Trophoblast cell (in vitro differentiated cells and primary cell): ENCODE results near the gene OCLN.
"Not testable (repeated sequence)": the region's sequence is repeated elsewhere in the genome, so short reads cannot be mapped to it uniquely, and the experiment has no call there.

ENCODE experiments used
- DNase-seq, 2 donors: peaks; one replicate each; pipeline ENCODE4 v3.0.0-alpha.2; 2016
- H2AFZ ChIP-seq: 2 replicates; pipeline ENCODE4 v1.6.1; 2013; ENCODE audit warnings: low read length, moderate library complexity, mild to moderate bottlenecking; ENCODE audit not compliant: insufficient read depth, poor library complexity
- H2AK5ac ChIP-seq: 2 replicates; pipeline ENCODE4 v1.6.1; 2013; ENCODE audit warnings: mild to moderate bottlenecking, low read length
- H2BK120ac ChIP-seq: 2 replicates; pipeline ENCODE4 v1.6.1; 2013; ENCODE audit warnings: low read length, mild to moderate bottlenecking, moderate library complexity; ENCODE audit not compliant: insufficient read depth, poor library complexity
- H2BK12ac ChIP-seq: 2 replicates; pipeline ENCODE4 v1.6.1; 2013; ENCODE audit warnings: mild to moderate bottlenecking, low read length, moderate library complexity
- H2BK5ac ChIP-seq: 2 replicates; pipeline ENCODE4 v1.6.1; 2013; ENCODE audit warnings: low read length, low read depth, moderate library complexity, mild to moderate bottlenecking; ENCODE audit not compliant: poor library complexity
- H3K14ac ChIP-seq: 2 replicates; pipeline ENCODE4 v1.6.1; 2013; ENCODE audit warnings: mild to moderate bottlenecking, low read length
- H3K18ac ChIP-seq: 2 replicates; pipeline ENCODE4 v1.6.1; 2013; ENCODE audit warnings: mild to moderate bottlenecking, low read length
- H3K23ac ChIP-seq: 2 replicates; pipeline ENCODE4 v1.6.1; 2013; ENCODE audit warnings: low read length
- H3K27ac ChIP-seq: 2 replicates; pipeline ENCODE4 v1.5.1; 2013; ENCODE audit warnings: low read depth, mild to moderate bottlenecking, inconsistent platforms, low read length, moderate library complexity
- H3K27me3 ChIP-seq: 2 replicates; pipeline ENCODE4 v1.6.1; 2013; ENCODE audit warnings: inconsistent platforms, mild to moderate bottlenecking, low read length, moderate library complexity; ENCODE audit not compliant: insufficient read depth
- H3K36me3 ChIP-seq, 2 experiments: 1 replicate in 1 of 2; 2 replicates in 1 of 2; pipeline ENCODE4 v1.6.1; 2013; ENCODE audit warnings: low read length in 2 of 2, mild to moderate bottlenecking in 2 of 2, moderate library complexity in 1 of 2; ENCODE audit not compliant: insufficient read depth in 2 of 2, control insufficient read depth in 1 of 2
- H3K4ac ChIP-seq: 2 replicates; pipeline ENCODE4 v1.6.1; 2013; ENCODE audit warnings: low read depth, mild to moderate bottlenecking, low read length, moderate library complexity
- H3K4me1 ChIP-seq, 2 experiments: 1 replicate in 1 of 2; 2 replicates in 1 of 2; pipeline ENCODE4 v1.6.1; 2013; ENCODE audit warnings: low read length in 2 of 2, mild to moderate bottlenecking in 2 of 2, moderate library complexity in 1 of 2; ENCODE audit not compliant: insufficient read depth in 2 of 2, control insufficient read depth in 1 of 2
- H3K4me2 ChIP-seq: 2 replicates; pipeline ENCODE4 v1.6.1; 2013; ENCODE audit warnings: inconsistent platforms, mild to moderate bottlenecking, low read length, moderate library complexity
- H3K4me3 ChIP-seq: 2 replicates; pipeline ENCODE4 v1.5.1; 2013; ENCODE audit warnings: mild to moderate bottlenecking, low read depth, low read length, inconsistent platforms
- H3K79me1 ChIP-seq: one replicate; pipeline ENCODE4 v1.6.1; 2013; ENCODE audit warnings: low read length
- H3K79me2 ChIP-seq: 2 replicates; pipeline ENCODE4 v1.6.1; 2013; ENCODE audit warnings: low read length, mild to moderate bottlenecking; ENCODE audit not compliant: control insufficient read depth, insufficient read depth, poor library complexity
- H3K9ac ChIP-seq: 2 replicates; pipeline ENCODE4 v1.6.1; 2013; ENCODE audit warnings: mild to moderate bottlenecking, low read length
- H3K9me3 ChIP-seq: 2 replicates; pipeline ENCODE4 v1.6.1; 2013; ENCODE audit warnings: low read depth, mild to moderate bottlenecking, control low read depth, inconsistent platforms, low read length; ENCODE audit not compliant: insufficient read depth
- H4K12ac ChIP-seq: 2 replicates; pipeline ENCODE4 v1.6.1; 2013; ENCODE audit warnings: low read depth, mild to moderate bottlenecking, low read length, moderate library complexity
- H4K8ac ChIP-seq: 2 replicates; pipeline ENCODE4 v1.6.1; 2013; ENCODE audit warnings: low read depth, mild to moderate bottlenecking, low read length, moderate library complexity
- H4K91ac ChIP-seq: one replicate; pipeline ENCODE4 v1.6.1; 2013; ENCODE audit warnings: low read depth, mild to moderate bottlenecking, low read length, moderate library complexity
- WGBS: extraction: QIAGEN DNeasy Blood & Tissue Kit; methylation state at CpG from one replicate; pipeline ENCODE4 v1.1.7; 2013; ENCODE audit warnings: missing lambda C conversion rate; ENCODE audit not compliant: insufficient read length, insufficient coverage; ENCODE audit errors: extremely low coverage; 5-methylcytosine and 5-hydroxymethylcytosine counted together

The OCLN gene

GRCh38 chr5:69450527-69450926, 42.1 kb upstream of the OCLN start:
- H3K36me3 ChIP-seq = not testable (repeated sequence)

GRCh38 chr5:69451941-69452647, 40.5 kb upstream of the OCLN start:
- Histone ChIP-seq H4K12ac (no peak overlapping the region), H3K4me1 (no peaks in the 10 kb centered on the region), H3K36me3 (no peaks in the 10 kb centered on the region), H3K27ac (no peak overlapping the region), H3K79me2 (no peaks in the 10 kb centered on the region), H2BK5ac (no peak overlapping the region), H3K4me3 (no peak overlapping the region), H3K23ac (no peak overlapping the region), H2BK120ac (no peak overlapping the region), H2AFZ (no peak overlapping the region), H3K4me2 (no peak overlapping the region), H2BK12ac (no peak overlapping the region), H3K79me1 (no peaks in the 10 kb centered on the region), H3K9me3 (no peaks in the 10 kb centered on the region), H3K9ac (no peak overlapping the region), H3K18ac (no peak overlapping the region), H4K91ac (no peak overlapping the region), H2AK5ac (no peak overlapping the region), H3K14ac (no peak overlapping the region), H3K4ac (no peak overlapping the region), H4K8ac (no peak overlapping the region), H3K27me3 (no peaks in the 10 kb centered on the region)
- WGBS = no CpG with 5 or more reads among the region's 4 CpGs
- peak in 1 of 2 donors; percentile 31 for DNase-seq

More at GRCh38 chr5:69450527-69450926, 42.1 kb upstream of the OCLN start:
- not testable (repeated sequence) for H3K9ac ChIP-seq, H3K4me3 ChIP-seq, H3K4me2 ChIP-seq, H3K9me3 ChIP-seq, H3K23ac ChIP-seq, H3K18ac ChIP-seq, H2BK12ac ChIP-seq, H3K27ac ChIP-seq, H2BK120ac ChIP-seq, H2AK5ac ChIP-seq, H3K4me1 ChIP-seq, H3K14ac ChIP-seq, H3K79me1 ChIP-seq, H3K27me3 ChIP-seq, H4K91ac ChIP-seq, H2BK5ac ChIP-seq, H4K8ac ChIP-seq, H3K4ac ChIP-seq, H2AFZ ChIP-seq, H3K79me2 ChIP-seq, H4K12ac ChIP-seq
- peak; percentile 18 to 55 for DNase-seq
- no CpG with 5 or more reads among the region's 8 CpGs for WGBS

GRCh38 chr5:69453487-69453886, 39.1 kb upstream of the OCLN start:
- not testable (repeated sequence) for DNase-seq, H4K12ac ChIP-seq, H4K91ac ChIP-seq, H3K27ac ChIP-seq, H3K14ac ChIP-seq, H4K8ac ChIP-seq, H2BK12ac ChIP-seq, H3K79me1 ChIP-seq, H2BK5ac ChIP-seq, H3K4ac ChIP-seq, H3K18ac ChIP-seq, H2BK120ac ChIP-seq, H3K9ac ChIP-seq, H3K36me3 ChIP-seq, H2AK5ac ChIP-seq, H3K9me3 ChIP-seq, H3K4me3 ChIP-seq, H3K79me2 ChIP-seq, H3K4me2 ChIP-seq, H3K4me1 ChIP-seq, H3K23ac ChIP-seq, H2AFZ ChIP-seq, H3K27me3 ChIP-seq
- no CpG with 5 or more reads among the region's 3 CpGs for WGBS

DNA sequence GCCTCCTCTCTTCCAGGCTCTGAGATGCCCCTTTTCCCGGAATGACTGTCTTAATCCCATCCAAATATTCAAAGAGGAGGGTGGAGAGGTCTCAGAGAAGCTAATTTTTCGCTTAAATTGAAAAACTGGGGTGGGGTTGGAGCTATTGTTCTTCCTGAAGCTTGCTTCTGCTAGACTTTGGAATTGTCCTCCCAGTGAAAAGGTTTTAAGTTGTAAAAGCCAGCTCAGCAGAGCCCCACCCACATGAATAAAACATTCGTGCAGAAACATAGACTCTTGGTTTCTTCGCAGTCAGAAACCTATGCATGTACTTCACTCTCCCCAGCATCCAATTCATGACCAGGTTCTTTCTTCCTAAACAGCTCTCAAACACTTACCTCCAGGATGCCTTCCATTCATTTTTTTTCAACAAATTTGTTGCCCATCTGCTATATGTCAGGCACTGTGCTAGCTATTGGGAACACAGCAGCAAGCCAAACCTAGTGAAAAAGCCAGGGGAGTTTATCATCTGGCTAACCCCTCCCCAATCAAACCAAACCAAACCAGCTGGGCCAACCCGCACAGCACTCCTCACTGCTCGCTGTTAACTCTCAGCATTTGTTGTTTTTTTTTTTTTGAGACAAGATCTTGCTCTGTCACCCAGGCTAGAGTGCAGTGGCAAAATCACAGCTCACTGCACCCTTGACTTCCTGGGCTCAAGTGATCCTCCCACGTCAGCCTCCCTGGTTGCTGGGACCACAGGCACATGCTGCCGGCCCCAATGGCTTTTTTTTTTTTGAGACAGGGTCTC, 37.9 kb upstream of the OCLN start:
- H3K14ac ChIP-seq = no peak overlapping the region
- H3K4me3 ChIP-seq = no peak overlapping the region
- no peaks in the 10 kb centered on the region for H3K79me2 ChIP-seq
- H2AFZ ChIP-seq = no peak overlapping the region
- no peak overlapping the region for H3K4me2 ChIP-seq
- H4K91ac ChIP-seq = no peak overlapping the region
- H3K79me1 ChIP-seq = no peaks in the 10 kb centered on the region
- no peak overlapping the region for H4K8ac ChIP-seq
- no peak overlapping the region for H3K23ac ChIP-seq
- no peaks in the 10 kb centered on the region for H3K36me3 ChIP-seq
- H3K4ac ChIP-seq = no peak overlapping the region
- no peak overlapping the region for H3K9ac ChIP-seq
- DNase-seq = peak; percentile 37 to 53
- no peak overlapping the region for H2BK12ac ChIP-seq
- H3K27me3 ChIP-seq = no peaks in the 10 kb centered on the region
- no peaks in the 10 kb centered on the region for H3K9me3 ChIP-seq
- no peak overlapping the region for H4K12ac ChIP-seq
- no CpG with 5 or more reads among the region's 8 CpGs for WGBS
- H3K27ac ChIP-seq = no peak overlapping the region
- no peak overlapping the region for H2BK5ac ChIP-seq
- no peak overlapping the region for H3K18ac ChIP-seq
- no peak overlapping the region for H2AK5ac ChIP-seq
- no peaks in the 10 kb centered on the region for H3K4me1 ChIP-seq
- H2BK120ac ChIP-seq = no peak overlapping the region
